Esophagus squamous epithelium (tissue), 5 donors: ENCODE data around the gene RPS13. TPM values are rescaled to one million over a fixed set of nuclear protein-coding genes. Genes with fewer than 3 reads are reported as not detected.
"Not testable (repeated sequence)": the region's sequence is repeated elsewhere in the genome, so short reads cannot be mapped to it uniquely, and the experiment has no call there.

Source experiments
- DNase-seq: peaks from one replicate; lab custom pipeline; 2025; lab: John Stamatoyannopoulos, UW
- H3K27ac ChIP-seq, 4 donors: fragments of 200-600 bp; sonication (generic); one replicate each; pipeline ENCODE4 v1.5.1; 2016 to 2019; ENCODE audit warnings: mild to moderate bottlenecking in 1 of 4
- H3K27me3 ChIP-seq, 4 donors: fragments of 200-600 bp; sonication (generic); 1 replicate in 3 of 4; 2 replicates in 1 of 4; pipeline versions ENCODE4 v1.5.1 to v1.6.0; 2017 to 2021; ENCODE audit warnings: antibody characterized with exemption in 1 of 4
- H3K36me3 ChIP-seq, 3 donors: fragments of 200-600 bp; sonication (generic); one replicate each; pipeline ENCODE4 v1.5.1; 2016 to 2019
- H3K4me1 ChIP-seq, 3 donors: fragments of 200-600 bp; sonication (generic); one replicate each; pipeline ENCODE4 v1.5.1; 2017 to 2019
- H3K4me3 ChIP-seq, 4 donors: fragments of 200-600 bp; sonication (generic); 1 replicate in 3 of 4; 2 replicates in 1 of 4; pipeline ENCODE4 v1.5.1; 2016 to 2019; ENCODE audit warnings: mild to moderate bottlenecking in 2 of 4, moderate library complexity in 1 of 4
- H3K9me3 ChIP-seq, 3 donors: fragments of 200-600 bp; sonication (generic); one replicate each; pipeline ENCODE4 v1.5.1; 2016 to 2019
- CTCF ChIP-seq, 6 experiments: fragments of 450-650 bp in 4 of 6; fragments of 200-600 bp in 2 of 6; sonication (generic) in 2 of 6; IDR thresholded peaks; one replicate each; pipeline ENCODE4 v1.5.1; 2016 to 2019; ENCODE audit warnings: antibody characterized with exemption in 6 of 6, mild to moderate bottlenecking in 4 of 6, moderate library complexity in 4 of 6
- POLR2A ChIP-seq, 4 donors: fragments of 450-650 bp; IDR thresholded peaks; one replicate each; pipeline ENCODE4 v1.6.1; 2017; ENCODE audit warnings: antibody characterized with exemption in 4 of 4, mild to moderate bottlenecking in 4 of 4, moderate library complexity in 3 of 4
- WGBS, 2 donors: methylation state at CpG; one replicate each; pipeline ENCODE4 v1.1.5; 2018; 5-methylcytosine and 5-hydroxymethylcytosine counted together
- intact Hi-C: fragments of 100-400 bp; cut with DNase I; formaldehyde crosslinking; loops from one replicate; pipeline ENCODE4 v1.15.0; 2022
- total RNA-seq, 4 donors: library from RNA; depleted of rRNA; stranded (reverse); fragments of >200 nt; gene quantifications; one replicate each; pipeline ENCODE4 v1.1.0, GENCODE V29; 2016
- donor health status: DM: yes; HTN: yes; CAD: no.

The RPS13 gene
- total RNA-seq = 1,000 to 10,000 TPM in 3 of 4 donors, 100 to 1,000 TPM in 1; 730 to 2,494 (median 1,242) TPM

- WGBS, 2 donors = 0% methylated on average over 19 to 40 of the region's 55 CpGs
- Histone ChIP-seq H3K4me1 (peaks cover 15 to 55% (median 23%) of the 10 kb centered on the region in 3 donors), H3K27me3 (no peaks in the 10 kb centered on the region), H3K36me3 (peaks cover 0 to 35% (median 9%) of the 10 kb centered on the region in 3 donors), H3K9me3 (no peaks in the 10 kb centered on the region), H3K4me3 (peak within 1 kb of the TSS; percentile 58 to 99 (median 85)), H3K27ac (peak within 1 kb of the TSS; percentile 88 to 98 (median 96))
- intact Hi-C loops = no loop called here
- TF ChIP-seq POLR2A (IDR thresholded peaks at IDR 0.05) (peak in 3 of 4 donors; percentile 35 to 75 (median 70)), CTCF (IDR thresholded peaks at IDR 0.05) (no peak)
- peak; percentile 90 for DNase-seq
Observed at GRCh38 chr11:17077520-17078401, at the start of gene RPS13. Gene RPS13 (minus strand): TSS chr11:17077667. CDS start chr11:17077641, 26 bp downstream.

GRCh38 chr11:17121981-17122380 lies 44.5 kb upstream of the RPS13 start:
- H3K9me3 ChIP-seq = no peaks in the 10 kb centered on the region
- TF ChIP-seq CTCF (IDR thresholded peaks at IDR 0.05) (no peak), POLR2A (IDR thresholded peaks at IDR 0.05) (no peak)
- no peak for DNase-seq
- intact Hi-C loops = no loop called here
- WGBS, 2 donors = 85 to 93% methylated on average over 2 of the region's 2 CpGs
- H3K4me1 ChIP-seq = no peaks in the 10 kb centered on the region
- no peak overlapping the region for H3K27ac ChIP-seq
- H3K4me3 ChIP-seq = no peak overlapping the region
- H3K27me3 ChIP-seq = no peaks in the 10 kb centered on the region
- peaks cover 0 to 94% (median 8%) of the 10 kb centered on the region in 3 donors for H3K36me3 ChIP-seq

DNA sequence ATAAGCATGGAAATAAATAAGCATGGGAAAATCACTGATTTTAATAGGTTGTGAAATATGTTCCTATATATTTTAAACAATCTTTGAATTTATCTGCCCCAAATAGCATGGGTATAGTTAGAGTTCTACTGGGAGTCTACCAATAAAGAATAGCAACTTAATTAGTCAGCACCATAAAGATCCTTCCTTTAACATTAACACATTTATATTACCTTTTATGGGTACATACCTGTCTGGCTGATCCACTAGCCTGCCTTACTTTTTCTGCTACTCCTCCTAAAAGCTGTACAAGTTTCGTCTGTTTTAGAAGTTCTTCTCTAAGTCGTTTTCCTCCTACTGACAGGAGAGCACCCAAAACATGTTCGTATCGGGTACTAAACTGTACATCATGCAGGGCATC lies 39.8 kb upstream of the RPS13 start:
- Histone ChIP-seq H3K36me3 (peaks cover 0 to 98% (median 25%) of the 10 kb centered on the region in 3 donors), H3K27ac (no peak overlapping the region), H3K4me3 (no peak overlapping the region), H3K4me1 (no peaks in the 10 kb centered on the region), H3K27me3 (no peaks in the 10 kb centered on the region), H3K9me3 (no peaks in the 10 kb centered on the region)
- DNase-seq = no peak
- TF ChIP-seq POLR2A (IDR thresholded peaks at IDR 0.05) (no peak), CTCF (IDR thresholded peaks at IDR 0.05) (no peak)
- intact Hi-C loops = no loop called here
- WGBS, 2 donors = 97 to 99% methylated on average over 4 of the region's 4 CpGs

GRCh38 chr11:17116117-17116516 lies 38.6 kb upstream of the RPS13 start:
- DNase-seq = no peak
- no peaks in the 10 kb centered on the region for H3K9me3 ChIP-seq
- TF ChIP-seq CTCF (IDR thresholded peaks at IDR 0.05) (no peak), POLR2A (IDR thresholded peaks at IDR 0.05) (no peak)
- H3K27me3 ChIP-seq = no peaks in the 10 kb centered on the region
- intact Hi-C loops = no loop called here
- H3K4me1 ChIP-seq = no peaks in the 10 kb centered on the region
- H3K27ac ChIP-seq = no peak overlapping the region
- no peak overlapping the region for H3K4me3 ChIP-seq
- peaks cover 3 to 98% (median 25%) of the 10 kb centered on the region in 3 donors for H3K36me3 ChIP-seq
- 76 to 88% methylated on average over 1 of the region's 1 CpG for WGBS, 2 donors

- peaks cover under 1 to 100% (median 3%) of the 10 kb centered on the region in 3 donors for H3K36me3 ChIP-seq
- TF ChIP-seq CTCF (IDR thresholded peaks at IDR 0.05) = peak in 2 of 6 experiments; percentile 12 to 21
- H3K9me3 ChIP-seq, intact Hi-C loops, DNase-seq, H3K4me3 ChIP-seq, H3K4me1 ChIP-seq, H3K27ac ChIP-seq, H3K27me3 ChIP-seq: not testable (repeated sequence)
- 86 to 88% methylated on average over 2 to 6 of the region's 6 CpGs for WGBS, 2 donors
Observed at GRCh38 chr11:17107745-17108144, 30.3 kb upstream of the RPS13 start.

- H3K36me3 ChIP-seq = peaks cover 0 to 100% (median 3%) of the 10 kb centered on the region in 3 donors
- H3K27me3 ChIP-seq, H3K9me3 ChIP-seq, H3K27ac ChIP-seq, H3K4me1 ChIP-seq, intact Hi-C loops, DNase-seq, H3K4me3 ChIP-seq: not testable (repeated sequence)
- WGBS, 2 donors = 88 to 93% methylated on average over 6 to 9 of the region's 9 CpGs
Observed at GRCh38 chr11:17105404-17106040, 28.1 kb upstream of the RPS13 start.
